Natural killer cell (primary cell): ENCODE results near the gene CFAP58. TPM values are rescaled to one million over a fixed set of nuclear protein-coding genes. Genes with fewer than 3 reads are reported as not detected.
A peak's percentile ranks its signal among the peaks of the same experiment; 100 is the strongest.

Experiments
- ATAC-seq, 3 donors: fragments of 150-1000 bp in 2 of 3; fragments of 200-7000 bp in 1 of 3; cut with Tn5 transposase; 1 replicate in 1 of 3; 2 replicates in 2 of 3; pipeline ENCODE4 v1.10.0; 2021; ENCODE audit warnings: mild to moderate bottlenecking in 2 of 3, moderate library complexity in 2 of 3
- DNase-seq, 2 donors: peaks; one replicate each; pipeline versions ENCODE4 v3.0.0 to v3.0.0-alpha.2; 2013 to 2021; ENCODE audit warnings: mixed read lengths in 1 of 2
- H3K27ac ChIP-seq: one replicate; pipeline ENCODE4 v1.5.1; 2013; ENCODE audit warnings: mild to moderate bottlenecking, low read length
- H3K27me3 ChIP-seq: one replicate; pipeline ENCODE4 v1.6.1; 2013; ENCODE audit warnings: low read length; ENCODE audit not compliant: control insufficient read depth, insufficient read depth
- H3K36me3 ChIP-seq: one replicate; pipeline ENCODE4 v1.6.1; 2013; ENCODE audit warnings: low read length; ENCODE audit not compliant: control insufficient read depth, insufficient read depth
- H3K4me1 ChIP-seq: one replicate; pipeline ENCODE4 v1.6.1; 2013; ENCODE audit warnings: low read length; ENCODE audit not compliant: control insufficient read depth, insufficient read depth
- H3K4me3 ChIP-seq: one replicate; pipeline ENCODE4 v1.5.1; 2013; ENCODE audit warnings: low read length
- H3K9me3 ChIP-seq: one replicate; pipeline ENCODE4 v1.6.1; 2013; ENCODE audit warnings: low read length; ENCODE audit not compliant: control insufficient read depth, insufficient read depth
- H3K27ac Mint-ChIP-seq, 2 donors: one replicate each; pipeline ENCODE4 v1.8.0; 2022; ENCODE audit warnings: mild to moderate bottlenecking in 2 of 2, mixed read lengths in 2 of 2, moderate library complexity in 1 of 2
- H3K27me3 Mint-ChIP-seq, 2 donors: one replicate each; pipeline ENCODE4 v1.8.0; 2022; ENCODE audit warnings: low read depth in 2 of 2, mixed read lengths in 2 of 2
- H3K36me3 Mint-ChIP-seq: one replicate; pipeline ENCODE4 v1.8.0; 2022; ENCODE audit warnings: mixed read lengths
- H3K4me1 Mint-ChIP-seq, 2 donors: one replicate each; pipeline ENCODE4 v1.8.0; 2022; ENCODE audit warnings: mixed read lengths in 2 of 2
- H3K4me3 Mint-ChIP-seq: one replicate; pipeline ENCODE4 v1.8.0; 2022; ENCODE audit warnings: mild to moderate bottlenecking, moderate library complexity, mixed read lengths
- H3K9me3 Mint-ChIP-seq, 2 donors: one replicate each; pipeline ENCODE4 v1.8.0; 2022; ENCODE audit warnings: mixed read lengths in 2 of 2
- CTCF ChIP-seq: fragments of 200-600 bp; IDR thresholded peaks from one replicate; pipeline ENCODE4 v1.8.0; 2022; ENCODE audit warnings: antibody characterized with exemption
- WGBS: methylation state at CpG from one replicate; pipeline ENCODE4 v1.1.7; 2013; ENCODE audit warnings: missing lambda C conversion rate; ENCODE audit not compliant: insufficient coverage; 5-methylcytosine and 5-hydroxymethylcytosine counted together
- intact Hi-C: fragments of 100-400 bp; cut with micrococcal nuclease; formaldehyde crosslinking; loops from one replicate; pipeline ENCODE4 v1.14.2; 2022
- total RNA-seq, 4 donors: library from RNA; stranded (reverse); fragments of 120-200 nt in 1 of 4; gene quantifications; one replicate each; pipeline versions ENCODE4 v1.2.3 to v1.2.4, GENCODE V29; 2013 to 2022

The CFAP58 gene
- total RNA-seq, 3 donors from 2014 or later (not counting 1 experiment from before 2014, with no cell fraction given): 0.07 to 0.15 (median 0.11) TPM

- no peaks in the 10 kb centered on the region for H3K27me3 ChIP-seq
- H3K27ac ChIP-seq: peak overlapping the region; percentile 94
- H3K9me3 ChIP-seq: no peaks in the 10 kb centered on the region
- Mint-ChIP-seq H3K27me3 (no peaks in the 10 kb centered on the region), H3K4me1 (peaks cover 95 to 97% of the 10 kb centered on the region in 2 donors), H3K36me3 (peaks cover 6% of the 10 kb centered on the region), H3K9me3 (no peaks in the 10 kb centered on the region), H3K4me3 (peak overlapping the region; percentile 82), H3K27ac (peak overlapping the region; percentile 98 to 100)
- H3K36me3 ChIP-seq: peaks cover 12% of the 10 kb centered on the region
- DNase-seq: no peak
- peaks cover 96% of the 10 kb centered on the region for H3K4me1 ChIP-seq
- peak in 2 of 3 donors; percentile 1 to 7 for ATAC-seq
- WGBS: 69% methylated on average over 3 of the region's 3 CpGs
- no peak overlapping the region for H3K4me3 ChIP-seq
- intact Hi-C loops: loop anchor here (1.0 to 10.0 kb wide), 3 partner anchors 9 to 415 kb away; partner anchors contain the start of genes GSTO2, ITPRIP and STN1
- TF ChIP-seq CTCF: no peak
These were observed 23.9 kb upstream of the CFAP58 start for GRCh38 chr10:104329735-104330134.

GRCh38 chr10:104330168-104331110 is 23.2 kb upstream of the CFAP58 start:
- no peaks in the 10 kb centered on the region for H3K9me3 ChIP-seq
- no peaks in the 10 kb centered on the region for H3K27me3 ChIP-seq
- peak overlapping the region; percentile 30 for H3K4me3 Mint-ChIP-seq
- H3K9me3 Mint-ChIP-seq: no peaks in the 10 kb centered on the region
- intact Hi-C loops: no loop called here
- no peak overlapping the region for H3K4me3 ChIP-seq
- no peaks in the 10 kb centered on the region for H3K27me3 Mint-ChIP-seq
- peaks cover 96% of the 10 kb centered on the region for H3K4me1 ChIP-seq
- DNase-seq (peak in 1 of 2 donors; percentile 14), ATAC-seq (no peak)
- H3K4me1 Mint-ChIP-seq: peaks cover 95 to 97% of the 10 kb centered on the region in 2 donors
- H3K36me3 ChIP-seq: peaks cover 13% of the 10 kb centered on the region
- 79% methylated on average over 8 of the region's 8 CpGs for WGBS
- H3K27ac ChIP-seq: peak overlapping the region; percentile 94
- H3K36me3 Mint-ChIP-seq: peaks cover 6% of the 10 kb centered on the region
- peak overlapping the region; percentile 98 to 100 for H3K27ac Mint-ChIP-seq
- TF ChIP-seq CTCF: no peak

- no peak overlapping the region for H3K27ac ChIP-seq
- Mint-ChIP-seq H3K27ac (peak overlapping the region; percentile 98 to 100), H3K9me3 (no peaks in the 10 kb centered on the region), H3K27me3 (no peaks in the 10 kb centered on the region), H3K36me3 (peaks cover 6% of the 10 kb centered on the region), H3K4me3 (peak overlapping the region; percentile 30), H3K4me1 (peaks cover 91 to 97% of the 10 kb centered on the region in 2 donors)
- peaks cover 96% of the 10 kb centered on the region for H3K4me1 ChIP-seq
- no peak for ATAC-seq
- TF ChIP-seq CTCF: no peak
- H3K36me3 ChIP-seq: peaks cover 13% of the 10 kb centered on the region
- H3K9me3 ChIP-seq: no peaks in the 10 kb centered on the region
- H3K27me3 ChIP-seq: no peaks in the 10 kb centered on the region
- DNase-seq: peak in 1 of 2 donors; percentile 15
- WGBS: 77% methylated on average over 9 of the region's 9 CpGs
- no peak overlapping the region for H3K4me3 ChIP-seq
- intact Hi-C loops: no loop called here
These were observed 22.3 kb upstream of the CFAP58 start for GRCh38 chr10:104331208-104331838.
